Measurements from ENCODE around the gene ELOB. TPM values are rescaled to one million over a fixed set of nuclear protein-coding genes. Genes with fewer than 3 reads are reported as not detected.

The ELOB gene
- total RNA-seq, 1 donor from 2014 or later, result 84.1 TPM

DNA sequence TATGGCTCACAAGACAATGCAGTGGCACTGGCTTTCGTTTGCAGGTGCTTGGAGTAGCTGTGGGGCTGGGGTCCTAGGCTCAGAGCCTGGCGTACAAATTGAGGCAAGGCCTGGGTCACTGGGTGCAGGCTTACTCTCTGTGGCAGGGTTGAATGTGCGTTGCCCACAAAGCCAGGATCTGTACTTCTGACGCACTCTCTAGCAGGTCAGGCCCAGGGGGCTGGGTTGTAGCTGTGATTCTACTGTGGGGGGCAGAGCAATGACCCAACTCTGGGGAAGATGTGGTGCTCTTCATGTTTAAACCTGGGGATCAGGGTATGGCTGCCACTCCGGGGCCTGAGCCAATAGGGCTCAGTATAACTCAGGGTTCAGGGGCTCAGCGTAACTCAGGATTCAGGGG lies 33.6 kb upstream of the ELOB start:
- DNase-seq, result no peak

DNA sequence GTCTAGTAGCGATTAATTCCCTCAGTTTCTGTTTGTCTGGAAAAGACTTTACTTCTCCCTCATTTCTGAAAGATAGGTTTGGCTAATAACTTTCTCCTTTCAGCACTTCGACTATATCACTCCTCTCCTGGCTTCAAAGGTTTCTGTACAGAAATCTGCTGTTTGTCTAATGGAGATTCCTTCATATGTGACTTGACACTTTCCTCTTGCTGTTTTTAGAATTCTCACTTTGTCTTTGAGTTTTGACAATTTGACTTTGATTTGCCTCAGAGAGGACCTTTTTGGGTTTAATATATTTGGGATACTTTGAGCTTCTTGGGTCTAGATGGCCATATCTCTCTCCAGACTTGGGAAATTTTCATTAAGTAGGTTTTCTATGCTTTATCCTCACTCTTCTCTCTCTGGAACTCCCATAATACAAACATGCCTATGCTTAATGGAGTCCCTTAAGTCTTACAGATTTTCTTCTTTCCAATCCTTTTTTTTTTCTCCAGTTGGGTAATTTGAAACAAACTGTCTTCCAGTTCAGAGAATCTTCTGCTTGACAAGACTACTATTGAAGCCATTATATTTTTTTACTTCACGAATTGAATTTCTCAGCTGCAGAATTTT lies 32.2 kb upstream of the ELOB start:
- no peak for DNase-seq

DNA sequence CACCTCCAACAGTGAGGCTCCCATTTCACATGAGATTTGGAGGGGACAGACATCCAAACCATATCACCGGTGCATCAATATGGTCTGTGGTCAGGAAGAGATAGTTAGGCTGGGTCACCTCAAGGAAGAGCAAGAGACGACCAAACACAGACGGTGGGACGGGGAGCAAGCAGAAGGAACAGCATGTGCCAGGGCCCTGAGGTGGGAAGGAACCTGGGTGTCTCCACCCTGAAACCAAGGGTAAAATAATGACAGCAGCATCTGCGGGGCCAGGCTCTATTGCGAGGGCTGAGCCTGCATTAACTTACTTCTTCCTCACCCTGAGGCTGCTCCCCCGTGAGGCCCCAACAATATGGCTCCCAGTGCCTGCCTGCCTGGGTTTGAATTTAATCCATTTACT lies 31.1 kb upstream of the ELOB start:
- DNase-seq, result no peak

DNA sequence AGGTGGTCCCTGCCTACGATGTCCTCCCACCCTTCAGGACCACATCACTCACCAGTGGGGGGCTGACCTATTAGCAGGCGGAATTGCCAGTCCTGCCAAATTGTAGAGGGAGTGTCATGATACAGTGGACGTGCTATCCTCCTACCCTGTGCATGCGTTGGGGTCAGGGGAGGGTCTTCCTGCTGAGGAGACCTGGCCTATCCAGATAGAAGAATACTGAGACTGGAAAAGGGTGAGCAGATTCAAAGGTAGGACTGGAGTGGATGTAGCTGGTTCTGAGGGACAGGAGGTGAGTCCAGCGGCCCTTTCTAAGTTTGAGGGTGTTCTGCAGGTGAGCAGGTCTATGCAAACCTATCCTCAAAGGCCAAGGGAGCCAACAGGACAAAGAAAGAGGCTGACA lies 29.2 kb upstream of the ELOB start:
- DNase-seq, result no peak

DNA sequence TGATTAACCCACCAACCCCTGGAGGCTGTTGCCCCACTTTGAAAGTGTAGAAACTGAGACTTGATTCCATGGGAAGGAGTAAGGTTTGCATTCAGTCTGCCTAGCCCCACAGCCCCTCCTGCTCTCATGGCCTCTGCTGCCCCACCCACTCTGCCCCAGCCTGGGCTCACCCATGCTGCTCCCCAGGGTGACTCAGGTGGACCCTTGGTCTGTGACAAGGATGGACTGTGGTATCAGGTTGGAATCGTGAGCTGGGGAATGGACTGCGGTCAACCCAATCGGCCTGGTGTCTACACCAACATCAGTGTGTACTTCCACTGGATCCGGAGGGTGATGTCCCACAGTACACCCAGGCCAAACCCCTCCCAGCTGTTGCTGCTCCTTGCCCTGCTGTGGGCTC lies 27.6 kb upstream of the ELOB start:
- no peak for DNase-seq

DNA sequence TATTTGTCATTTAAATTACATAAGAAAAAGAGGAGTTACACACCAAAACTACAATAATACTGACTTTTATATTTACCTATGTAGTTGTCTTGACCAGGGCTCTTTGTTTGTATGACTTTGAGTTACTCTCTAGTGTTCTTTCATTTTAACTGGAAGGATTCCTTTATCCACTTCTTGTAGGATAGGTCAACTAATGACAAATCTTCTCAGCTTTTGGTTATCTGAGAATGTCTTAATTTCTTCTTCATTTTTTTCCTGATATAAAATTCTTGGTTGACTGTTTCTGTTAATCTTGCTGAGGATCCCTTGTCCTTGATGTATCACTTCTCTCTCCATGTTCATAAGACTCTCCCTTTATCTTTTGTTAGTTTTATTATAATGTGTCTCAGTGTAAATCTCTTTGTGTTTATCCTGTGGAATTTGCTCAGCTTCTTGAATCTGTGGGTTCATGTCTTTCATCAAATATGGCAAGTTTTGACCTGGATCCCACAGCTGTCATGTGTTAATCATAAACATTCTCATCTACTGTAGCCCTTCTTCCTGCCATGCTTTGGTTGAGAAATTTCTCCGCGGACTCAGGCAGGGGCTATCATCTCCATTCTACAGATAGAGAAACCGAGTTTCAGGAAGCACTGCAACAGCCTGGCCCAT lies 26.6 kb upstream of the ELOB start:
- DNase-seq, result no peak

DNA sequence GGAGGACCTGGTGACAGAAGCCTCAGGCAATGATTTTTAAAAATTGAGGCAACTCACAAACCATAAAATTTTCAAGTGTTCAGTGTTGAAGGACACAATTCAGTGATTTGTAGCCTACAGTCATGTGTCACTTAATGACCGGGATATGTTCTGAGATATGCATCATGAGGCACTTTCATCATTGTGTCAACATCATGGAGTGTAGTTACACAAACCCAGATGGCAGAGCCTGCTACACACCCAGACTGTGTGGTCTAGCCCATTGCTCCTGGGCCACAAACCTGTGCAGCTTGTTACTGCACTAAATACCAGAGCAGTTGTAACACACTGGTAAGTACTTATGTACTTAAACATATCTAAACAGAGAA lies 22.8 kb upstream of the ELOB start:
- DNase-seq, result no peak

DNA sequence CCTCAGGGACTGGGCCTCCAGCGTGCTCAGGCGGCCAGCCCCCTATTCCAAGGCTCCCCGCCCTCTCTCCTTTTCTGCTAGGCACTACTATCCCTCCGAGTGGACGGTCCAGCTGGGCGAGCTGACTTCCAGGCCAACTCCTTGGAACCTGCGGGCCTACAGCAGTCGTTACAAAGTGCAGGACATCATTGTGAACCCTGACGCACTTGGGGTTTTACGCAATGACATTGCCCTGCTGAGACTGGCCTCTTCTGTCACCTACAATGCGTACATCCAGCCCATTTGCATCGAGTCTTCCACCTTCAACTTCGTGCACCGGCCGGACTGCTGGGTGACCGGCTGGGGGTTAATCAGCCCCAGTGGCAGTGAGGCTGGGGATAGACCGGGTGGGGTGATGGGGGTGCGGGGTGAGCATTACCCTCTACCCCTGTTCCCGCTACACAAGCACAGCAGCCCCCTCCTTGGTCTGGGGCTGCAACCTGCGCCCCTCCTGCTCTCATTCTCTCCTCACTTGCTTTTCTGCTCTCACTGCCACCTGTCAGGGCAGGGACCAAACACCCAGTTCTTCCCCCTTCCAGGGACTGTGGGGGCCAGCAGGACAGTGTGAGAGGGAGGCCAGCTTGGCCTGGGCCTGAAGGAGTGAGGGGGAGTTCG lies 22.3 kb upstream of the ELOB start:
- DNase-seq, result no peak

DNA sequence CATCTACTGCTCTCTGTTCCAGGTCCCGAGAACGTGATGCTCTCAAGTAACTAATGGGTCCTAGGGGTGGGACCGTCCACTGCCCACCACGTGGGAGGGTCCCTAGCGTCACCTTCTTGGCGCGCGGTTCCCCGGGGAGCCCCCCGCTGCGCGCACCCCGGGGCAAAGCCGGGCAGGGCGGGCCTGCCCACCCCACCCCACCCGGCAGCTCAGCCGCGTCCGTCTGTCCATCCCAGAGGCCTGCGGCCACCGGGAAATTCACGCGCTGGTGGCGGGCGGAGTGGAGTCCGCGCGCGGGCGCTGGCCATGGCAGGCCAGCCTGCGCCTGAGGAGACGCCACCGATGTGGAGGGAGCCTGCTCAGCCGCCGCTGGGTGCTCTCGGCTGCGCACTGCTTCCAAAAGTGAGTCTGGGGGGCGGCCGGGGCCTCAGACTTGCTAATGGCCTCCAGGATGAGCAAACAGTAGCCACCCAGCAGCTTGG lies 21.7 kb upstream of the ELOB start:
- no peak for DNase-seq

DNA sequence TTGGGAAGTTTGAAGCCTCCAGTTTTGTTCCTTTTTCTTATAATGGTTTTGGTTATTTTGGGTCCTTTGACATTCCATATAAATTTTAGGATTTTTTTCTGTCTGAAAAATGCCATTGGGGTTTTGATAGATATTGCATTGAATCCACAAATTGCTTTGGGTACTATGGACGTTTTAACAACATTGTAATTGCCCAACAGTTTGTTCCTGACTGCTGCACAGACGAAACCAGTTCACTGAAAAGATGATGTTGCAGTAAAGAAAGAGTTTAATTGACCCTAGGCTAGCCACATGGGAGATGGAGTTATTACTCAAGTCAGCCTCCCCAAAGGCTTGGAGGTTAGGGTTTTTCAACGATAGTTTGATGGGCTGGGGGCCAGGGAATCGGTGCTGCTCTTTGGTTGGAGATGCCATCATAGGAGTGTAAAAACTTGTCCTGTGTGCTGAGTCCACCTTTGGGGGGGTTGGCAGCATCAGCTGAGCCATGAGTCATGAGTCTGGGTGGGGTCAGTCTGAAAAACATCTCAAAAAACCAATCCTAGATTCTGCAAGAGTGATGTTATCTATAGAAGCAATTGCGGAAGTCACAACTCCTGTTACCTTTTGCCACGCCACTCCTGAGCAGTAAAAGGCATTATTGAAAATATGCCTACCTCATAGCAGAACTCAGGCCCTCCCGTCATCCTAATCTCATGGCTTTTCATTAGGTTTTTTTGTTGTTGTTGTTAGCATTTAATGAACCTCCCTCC lies 18.5 kb upstream of the ELOB start:
- DNase-seq, result no peak

DNA sequence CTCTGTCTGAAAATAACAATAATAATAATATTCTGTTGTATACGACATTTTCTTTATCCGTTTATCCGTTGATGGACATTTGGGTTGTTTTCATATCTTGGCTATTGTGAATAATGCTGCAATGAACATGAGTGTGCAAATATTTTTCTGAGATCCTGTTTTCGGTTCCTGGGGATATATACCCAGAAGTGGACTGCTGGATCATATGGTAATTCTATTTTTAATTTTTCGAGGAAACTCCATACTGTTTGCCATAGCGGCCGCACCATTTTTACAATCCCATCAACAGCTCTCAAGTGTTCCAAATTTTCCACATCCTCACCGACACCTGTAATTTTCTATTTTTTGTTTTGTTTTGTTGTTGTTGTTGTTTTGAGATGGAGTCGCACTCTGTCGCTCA lies 15.9 kb upstream of the ELOB start:
- DNase-seq, result no peak

DNA sequence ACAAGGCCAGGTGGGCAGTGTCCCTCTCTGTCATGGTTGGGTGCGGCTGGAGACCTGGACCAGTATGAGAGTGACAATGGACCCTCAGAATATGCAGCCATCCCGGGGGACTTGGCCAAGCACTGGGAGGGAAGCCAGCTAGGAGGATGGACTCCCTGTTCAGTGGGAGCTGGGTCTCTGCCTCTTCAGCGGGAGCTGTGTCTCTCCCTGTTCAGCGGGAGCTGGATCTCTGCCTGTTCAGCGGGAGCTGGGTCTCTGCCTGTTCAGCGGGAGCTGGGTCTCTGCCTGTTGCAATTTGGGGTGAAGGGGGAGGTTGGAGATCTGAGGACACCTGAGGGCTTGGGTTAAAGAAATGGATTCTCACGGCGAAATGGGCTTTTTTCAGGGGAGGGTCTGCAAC lies 14.1 kb upstream of the ELOB start:
- DNase-seq, result no peak

DNA sequence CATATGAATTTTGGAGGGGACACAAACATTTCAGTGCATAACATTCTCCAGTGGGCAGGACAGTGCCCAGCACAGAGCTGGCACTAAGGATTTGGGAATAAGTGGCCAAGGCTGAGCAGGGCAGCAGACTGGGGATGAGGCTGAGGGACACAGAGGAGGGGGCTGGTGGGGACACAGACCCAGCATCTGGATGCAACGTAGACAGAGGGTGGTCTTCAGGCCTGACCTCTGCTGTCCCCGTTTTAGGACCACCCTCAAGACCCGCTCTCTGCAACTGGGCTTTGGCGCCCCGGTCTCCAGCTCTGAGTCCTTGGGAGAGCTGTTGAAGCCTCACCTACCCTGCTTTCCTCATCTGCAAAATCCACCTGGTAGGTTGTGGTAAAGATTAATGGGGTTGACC lies 13.6 kb upstream of the ELOB start:
- no peak for DNase-seq

DNA sequence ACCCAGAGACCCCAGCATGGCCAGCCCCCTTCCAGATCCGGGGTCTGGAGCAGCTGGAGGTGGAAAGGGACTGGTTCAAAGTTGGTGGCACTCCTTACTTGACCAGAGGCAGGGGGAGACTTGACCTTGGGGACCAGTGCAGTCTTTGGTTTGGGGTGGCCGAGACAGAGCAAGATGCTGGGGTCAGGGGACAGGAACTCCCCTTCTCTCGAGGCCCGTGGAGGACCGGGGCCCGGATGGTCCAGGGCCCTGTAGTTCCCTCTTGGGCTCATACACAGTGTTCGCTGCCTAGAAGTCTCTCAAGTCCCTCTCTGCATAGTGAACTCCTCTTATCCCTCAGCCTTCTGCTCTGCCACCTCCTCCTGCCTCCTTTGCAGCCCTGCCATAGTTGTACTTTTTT lies 10.9 kb upstream of the ELOB start:
- DNase-seq, result no peak

DNA sequence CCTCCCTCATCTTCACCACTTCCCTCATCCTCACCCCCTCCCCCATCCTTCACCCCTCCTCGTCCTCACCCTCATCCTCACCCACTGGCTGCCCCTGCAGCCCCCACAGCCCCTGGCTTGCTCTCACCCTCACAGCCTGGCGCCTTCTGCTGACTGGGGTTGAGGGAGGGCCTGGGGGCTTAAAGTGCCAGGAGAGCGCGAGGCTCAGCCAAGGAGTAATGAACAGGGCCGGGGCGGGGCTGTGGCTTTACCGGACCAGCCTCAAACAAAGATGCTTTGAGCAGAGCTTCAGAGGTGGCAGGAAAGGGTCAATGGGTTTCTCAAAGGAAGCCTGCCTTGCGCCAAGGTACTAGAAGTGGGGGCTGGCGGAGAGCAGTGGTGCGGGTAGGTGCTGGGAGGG lies 10.3 kb upstream of the ELOB start, which contains the start of gene PRSS33:
Gene PRSS33, minus strand, starts transcription at position 155 of the 400 bp plus-strand sequence. CDS start 1,013 bp downstream, outside the sequence.
- DNase-seq, result no peak

DNA sequence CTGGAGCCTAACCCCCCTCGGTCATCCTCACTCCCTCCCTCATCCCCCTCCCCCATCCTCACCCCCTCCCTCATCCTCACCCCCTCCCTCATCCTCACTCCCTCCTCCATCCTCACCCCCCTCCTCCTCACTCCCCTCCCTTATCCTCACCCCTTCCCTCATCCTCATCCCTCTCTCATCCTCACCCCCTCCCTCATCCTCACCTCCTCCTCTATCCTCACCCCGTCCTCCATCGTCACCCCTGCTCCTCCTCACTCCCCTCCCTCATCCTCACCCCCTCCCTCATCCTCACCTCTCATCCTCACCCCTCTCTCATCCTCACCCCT lies 9.7 kb upstream of the ELOB start:
- DNase-seq, result no peak

DNA sequence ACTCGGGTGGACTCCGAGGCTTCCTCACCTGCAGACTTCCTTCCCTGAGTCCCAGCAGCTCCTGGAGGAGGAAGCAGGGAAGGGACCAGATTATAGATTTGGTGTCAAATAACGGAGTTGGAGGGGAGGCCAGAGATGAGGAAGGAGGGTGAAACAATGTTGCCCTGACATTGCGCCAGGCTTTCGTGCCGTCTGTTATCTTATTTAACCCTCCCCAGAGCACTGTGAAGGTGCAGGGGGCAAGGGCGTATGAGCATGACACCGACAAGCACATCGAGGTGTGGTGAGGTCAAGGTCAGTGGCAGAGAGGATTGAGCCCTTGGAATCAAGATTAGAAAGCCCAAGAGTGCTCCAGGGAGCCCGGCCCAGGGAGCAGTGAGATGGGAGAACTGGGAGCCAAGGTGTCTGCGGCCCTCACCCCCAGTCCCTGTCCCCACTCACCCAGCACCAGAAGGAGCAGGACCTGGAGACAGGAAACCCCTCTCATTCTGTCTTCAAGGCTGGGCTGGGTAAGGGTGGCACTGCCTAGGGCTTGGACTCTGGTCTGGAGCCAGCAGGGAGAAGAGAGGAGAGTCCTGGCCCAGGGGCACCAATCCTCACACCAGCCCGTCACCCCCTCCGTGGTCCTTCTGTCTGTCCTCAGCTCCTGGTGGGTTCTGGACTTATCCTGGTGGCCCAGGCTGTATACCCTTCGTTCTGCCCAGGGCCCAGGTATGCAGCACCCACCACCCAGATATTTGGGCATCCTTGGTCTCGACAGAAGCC lies 9.2 kb upstream of the ELOB start:
- DNase-seq, result no peak

DNA sequence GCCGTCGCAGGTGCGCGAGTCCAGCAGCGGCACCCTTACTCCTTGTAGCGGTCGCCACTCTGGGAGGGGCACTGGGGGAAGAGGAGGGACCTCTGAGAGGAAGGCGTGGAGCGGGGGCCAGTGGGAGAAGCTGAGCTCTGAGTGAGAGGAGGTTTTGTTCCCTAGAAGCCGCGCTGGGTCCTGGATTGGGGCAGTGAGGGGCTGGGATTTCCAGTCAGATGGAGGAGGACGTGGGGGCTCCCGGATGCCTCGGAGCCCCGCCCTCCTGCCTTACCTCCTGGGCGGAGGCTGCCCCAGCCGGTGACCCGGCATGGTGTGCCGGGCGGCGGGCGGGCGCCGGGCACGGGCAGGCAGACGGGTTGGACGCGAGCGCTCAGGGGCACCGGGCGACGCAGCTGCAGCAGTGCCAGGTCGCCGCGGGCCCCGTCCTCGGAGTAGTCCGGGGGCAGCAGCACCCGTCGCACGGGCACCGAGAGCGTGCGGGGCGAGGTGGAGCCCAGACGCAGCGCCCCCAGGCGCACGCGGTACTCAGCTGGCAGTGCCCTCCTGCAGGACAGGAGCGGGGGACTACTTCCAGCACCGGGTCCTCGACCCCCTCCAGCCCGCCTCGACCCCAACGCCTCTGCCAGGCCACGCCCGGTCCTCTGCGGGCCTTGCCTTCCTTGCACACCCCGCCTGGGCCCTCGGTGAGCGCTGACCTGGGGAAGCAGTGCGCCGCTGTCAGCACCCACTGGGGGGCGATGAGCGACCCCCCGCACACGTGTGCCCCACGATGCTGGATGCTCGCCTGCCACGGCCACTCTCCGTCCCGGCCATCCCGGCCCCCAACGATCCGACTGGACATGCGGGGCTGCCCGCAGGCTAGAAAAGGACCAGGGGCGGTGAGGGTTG lies 8.3 kb upstream of the ELOB start:
- no peak for DNase-seq

DNA sequence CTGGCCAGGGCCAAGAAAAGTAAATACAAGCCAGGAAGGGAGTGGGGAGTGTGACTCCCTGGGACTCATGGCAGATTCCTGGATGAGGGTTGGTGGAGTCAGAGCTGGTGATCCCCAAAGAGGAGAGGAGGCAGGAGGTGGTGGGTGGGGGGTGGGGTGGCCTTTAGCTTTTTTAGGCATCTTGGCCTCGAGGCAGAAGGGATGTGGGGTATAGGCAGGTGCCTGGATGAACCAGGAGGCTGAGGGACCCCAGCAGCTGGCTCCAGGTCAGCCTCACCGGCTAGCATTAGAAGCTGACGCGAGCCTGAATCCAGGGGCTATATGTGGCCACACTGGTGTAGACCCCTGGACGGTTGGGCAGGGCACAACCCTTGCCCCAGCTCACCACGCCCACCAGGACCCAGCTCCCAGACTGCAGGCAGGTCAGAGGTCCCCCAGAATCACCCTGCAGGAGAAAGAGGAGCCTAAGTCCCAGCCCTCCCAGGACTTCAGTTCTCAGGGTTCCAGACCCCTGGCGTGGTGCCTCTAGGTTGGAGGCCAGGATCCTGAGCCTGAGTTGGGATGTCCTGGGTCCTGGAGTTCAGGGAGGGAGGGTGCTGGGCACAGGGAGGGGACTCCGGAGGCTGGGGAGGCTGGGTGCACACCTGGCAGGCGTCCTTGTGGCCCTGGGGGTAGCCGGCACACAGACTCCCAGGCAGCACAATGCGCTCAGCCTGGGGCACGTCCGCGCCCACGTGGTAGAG lies 7.4 kb upstream of the ELOB start:
- DNase-seq, result no peak

DNA sequence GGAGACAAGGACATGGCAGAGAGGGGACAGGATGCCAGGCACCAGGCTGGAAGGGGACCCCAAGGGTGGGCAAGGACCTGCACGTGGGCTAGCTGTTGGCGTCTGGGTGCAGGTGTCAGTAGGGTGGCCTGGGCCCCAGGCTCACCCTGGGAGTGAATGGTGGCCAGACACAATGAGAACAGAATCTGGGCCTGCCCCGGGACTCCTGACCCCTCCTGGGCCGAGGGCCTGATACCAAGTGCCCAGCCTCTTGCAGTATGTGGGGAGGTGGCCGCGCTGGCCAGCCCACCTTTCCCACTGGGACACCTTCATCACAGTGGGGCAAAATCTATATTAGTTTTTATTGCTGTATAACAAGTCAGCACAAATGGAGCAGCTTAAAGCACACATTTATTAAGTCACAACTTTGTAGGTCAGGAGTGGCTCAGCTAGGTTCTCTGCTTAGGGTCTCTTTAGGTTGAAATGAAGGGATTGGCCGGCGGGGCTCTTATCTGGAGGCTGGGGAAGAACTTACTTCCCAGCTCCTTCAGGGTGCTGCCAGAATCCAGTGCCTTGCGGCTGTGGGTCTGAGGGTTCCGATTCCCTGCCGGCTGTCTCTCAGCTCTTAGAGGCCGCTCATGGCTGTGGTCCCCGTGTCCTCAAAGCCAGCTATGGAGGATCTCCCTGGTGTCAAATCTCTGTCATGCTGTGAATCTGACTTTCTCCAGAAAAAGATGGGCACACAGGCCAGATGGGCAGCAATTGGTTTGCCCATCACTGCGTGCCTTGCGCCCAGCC lies 6.7 kb upstream of the ELOB start:
- no peak for DNase-seq
